ENCODE measurements around the gene C2CD2.

DNA sequence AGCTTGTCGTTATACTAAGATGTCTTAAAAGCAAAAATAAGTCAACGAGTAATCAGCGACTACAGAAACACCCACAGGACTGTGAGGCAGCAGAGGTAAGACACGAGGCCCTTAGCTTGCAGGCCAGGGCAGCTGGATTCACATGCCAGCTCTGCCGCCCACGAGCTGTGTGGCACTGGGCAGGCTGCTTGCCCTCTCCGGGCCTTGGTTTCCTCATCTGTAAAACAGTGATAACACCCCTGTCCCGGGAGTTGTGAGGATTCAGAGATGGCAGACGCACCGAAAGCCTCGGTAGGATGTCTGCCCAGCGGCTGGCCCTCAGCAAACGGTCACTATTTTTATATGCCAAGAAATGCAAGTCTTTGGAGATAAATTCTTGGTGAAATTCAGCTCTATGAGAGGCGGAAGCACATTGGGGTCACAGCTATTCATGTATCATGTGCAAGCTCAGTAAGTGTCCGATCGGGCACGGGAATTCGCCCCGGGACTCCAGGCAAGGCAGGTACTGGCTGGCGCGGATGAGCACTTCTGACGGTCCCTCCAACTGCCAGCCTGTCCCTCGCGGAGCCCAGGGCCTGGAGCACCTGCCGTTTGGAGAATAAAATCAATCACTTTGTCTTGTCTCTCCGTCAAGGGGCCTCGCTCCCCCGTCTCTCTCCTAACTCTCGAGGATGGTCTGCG lies 1.1 kb downstream of the C2CD2 start:
- TF ChIP-seq, protein P1, sequence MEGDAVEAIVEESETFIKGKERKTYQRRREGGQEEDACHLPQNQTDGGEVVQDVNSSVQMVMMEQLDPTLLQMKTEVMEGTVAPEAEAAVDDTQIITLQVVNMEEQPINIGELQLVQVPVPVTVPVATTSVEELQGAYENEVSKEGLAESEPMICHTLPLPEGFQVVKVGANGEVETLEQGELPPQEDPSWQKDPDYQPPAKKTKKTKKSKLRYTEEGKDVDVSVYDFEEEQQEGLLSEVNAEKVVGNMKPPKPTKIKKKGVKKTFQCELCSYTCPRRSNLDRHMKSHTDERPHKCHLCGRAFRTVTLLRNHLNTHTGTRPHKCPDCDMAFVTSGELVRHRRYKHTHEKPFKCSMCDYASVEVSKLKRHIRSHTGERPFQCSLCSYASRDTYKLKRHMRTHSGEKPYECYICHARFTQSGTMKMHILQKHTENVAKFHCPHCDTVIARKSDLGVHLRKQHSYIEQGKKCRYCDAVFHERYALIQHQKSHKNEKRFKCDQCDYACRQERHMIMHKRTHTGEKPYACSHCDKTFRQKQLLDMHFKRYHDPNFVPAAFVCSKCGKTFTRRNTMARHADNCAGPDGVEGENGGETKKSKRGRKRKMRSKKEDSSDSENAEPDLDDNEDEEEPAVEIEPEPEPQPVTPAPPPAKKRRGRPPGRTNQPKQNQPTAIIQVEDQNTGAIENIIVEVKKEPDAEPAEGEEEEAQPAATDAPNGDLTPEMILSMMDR (conservative IDR thresholded peaks at IDR 0.05; ENCODE audit: low read depth, low read length): no peak
- TF ChIP-seq EZH2phosphoT487 (IDR thresholded peaks at IDR 0.05; ENCODE audit: borderline replicate concordance, low read length) (no peak), EZH2 (IDR thresholded peaks at IDR 0.05; ENCODE audit: low read length, unreplicated experiment) (no peak)

Measured in PC-3 (cell line).